ENCODE measurements around the gene TCF4.

Gene TCF4

DNA sequence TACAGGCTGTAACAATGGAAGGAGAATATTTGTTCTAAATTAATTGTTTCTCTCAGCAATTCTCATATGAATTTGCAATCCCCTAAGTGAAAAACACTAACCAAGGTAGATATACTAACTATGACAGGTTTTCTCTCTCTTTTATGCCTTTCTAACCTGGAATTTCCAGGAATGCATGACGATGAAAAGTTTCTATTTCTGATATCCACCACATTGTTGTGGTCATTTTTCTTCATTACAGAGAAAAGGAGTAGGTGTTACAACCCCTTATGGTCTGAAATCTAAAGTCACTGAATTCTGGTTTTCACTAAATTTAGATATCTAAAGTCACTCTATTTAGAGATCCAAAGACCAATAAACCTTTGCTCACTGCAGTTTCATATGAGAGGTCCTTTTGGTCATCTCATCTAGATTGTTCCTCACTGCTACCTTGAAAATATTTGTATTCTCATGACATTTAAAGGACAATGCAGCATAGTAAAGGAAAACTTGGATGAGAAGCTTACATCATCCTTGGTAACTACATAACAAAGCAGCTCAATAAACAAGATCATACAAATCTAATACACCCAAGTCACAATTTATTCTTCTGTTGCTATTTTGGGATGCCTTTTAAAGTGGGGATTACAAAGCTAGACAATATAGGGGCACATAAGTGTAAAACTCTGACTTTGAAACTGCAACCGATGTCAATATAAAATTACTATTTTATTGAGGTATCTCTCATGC is 85.8 kb downstream of the TCF4 start:
- no peak for DNase-seq

DNA sequence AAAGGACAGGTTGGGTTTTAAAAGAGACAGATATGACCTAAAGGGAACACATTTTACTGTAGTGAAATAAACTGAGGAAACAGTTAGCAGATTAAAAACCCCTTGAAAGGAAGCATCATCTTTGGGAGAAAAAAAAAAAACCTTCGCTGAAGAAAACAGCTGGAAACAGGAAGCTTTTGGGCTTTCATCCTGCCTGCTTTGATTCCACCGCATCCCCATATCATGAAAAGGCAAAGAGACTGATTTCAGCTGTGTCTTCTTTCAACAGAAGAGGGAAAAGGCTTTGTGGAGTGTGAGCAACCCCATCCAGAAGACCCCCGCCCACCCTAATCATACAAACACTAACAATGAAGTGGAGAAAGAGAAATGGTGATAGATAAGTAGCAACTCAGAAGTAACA is 86.4 kb downstream of the TCF4 start:
- DNase-seq: no peak

DNA sequence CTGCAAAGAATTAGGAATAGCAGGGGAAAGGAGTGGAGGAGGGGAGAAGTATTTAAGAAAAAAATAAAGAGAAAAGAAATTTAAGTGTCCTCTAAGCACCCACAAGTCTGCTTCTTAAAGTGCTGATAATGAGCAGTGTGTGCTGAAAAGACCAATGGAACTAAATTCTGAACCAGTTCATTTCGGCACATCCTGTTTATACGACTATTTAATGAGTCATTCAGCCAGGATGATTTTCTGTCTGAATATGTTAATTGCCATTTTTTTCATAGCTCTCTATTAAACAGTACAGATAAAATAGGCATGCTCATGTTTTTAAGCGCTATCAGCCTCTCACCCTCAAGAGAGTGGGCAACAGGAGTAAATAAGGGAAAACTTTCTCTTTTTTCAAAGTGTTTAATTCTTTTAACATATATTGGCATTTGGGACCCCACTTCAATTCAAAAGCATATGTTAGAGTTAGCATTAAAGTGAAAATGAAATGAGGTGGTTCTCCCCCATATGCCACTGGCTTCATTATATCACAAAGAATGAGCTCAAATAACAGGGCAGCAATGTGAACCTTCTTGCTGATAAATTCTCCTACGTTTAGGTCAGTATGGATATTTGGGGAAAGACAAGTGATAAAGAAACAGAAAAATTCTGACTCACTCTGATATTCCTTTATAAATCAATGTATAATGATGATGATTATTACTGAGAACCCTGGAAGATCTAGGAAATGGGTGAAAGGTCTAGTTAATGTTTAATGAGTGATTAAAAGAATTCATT is 87.5 kb downstream of the TCF4 start:
- DNase-seq: no peak

DNA sequence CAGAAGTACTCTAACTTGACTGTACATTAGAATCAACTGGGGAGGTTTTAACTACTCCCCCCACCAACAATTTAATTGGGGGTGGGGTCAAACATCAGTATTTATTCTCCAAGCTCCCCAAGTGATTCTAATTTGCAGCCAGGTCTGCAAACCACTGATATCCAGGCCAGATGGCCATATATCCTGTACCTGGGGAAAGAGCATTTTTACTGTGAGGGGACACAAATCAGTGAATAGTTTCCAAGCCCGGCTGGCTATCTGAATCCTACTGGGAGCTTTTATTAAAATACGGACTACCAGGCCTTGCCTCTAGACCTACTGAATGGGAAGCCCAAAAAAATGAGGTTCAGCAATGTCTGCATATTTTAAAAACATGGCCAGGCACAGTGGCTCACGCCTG is 88.5 kb downstream of the TCF4 start:
- no peak for DNase-seq

DNA sequence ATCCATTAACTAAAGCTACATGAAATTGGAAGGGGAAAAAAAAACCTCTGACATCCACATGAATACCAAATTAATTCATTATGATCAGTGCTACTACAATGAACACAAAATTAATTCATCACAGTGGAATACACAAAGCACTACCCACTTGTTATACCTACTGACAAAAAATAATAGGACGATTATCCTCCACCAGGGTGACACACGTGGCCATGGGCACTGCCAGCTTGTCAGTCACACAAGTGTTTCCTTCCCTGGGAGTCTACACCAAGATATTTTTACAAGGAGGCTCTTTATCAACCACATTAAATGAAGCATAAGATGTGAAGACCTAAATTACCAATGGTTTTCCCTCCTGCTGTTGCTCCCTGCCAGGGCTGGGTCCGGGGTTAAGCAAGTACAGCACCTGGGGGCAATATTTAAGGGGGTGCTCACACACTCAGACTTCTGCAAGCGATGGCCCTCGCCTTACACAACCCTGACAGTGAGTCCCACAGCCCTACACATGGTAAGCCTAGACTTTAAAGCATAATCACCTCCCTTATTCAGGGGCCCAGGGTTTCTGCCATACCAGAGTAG is 90.1 kb downstream of the TCF4 start:
- no peak for DNase-seq

DNA sequence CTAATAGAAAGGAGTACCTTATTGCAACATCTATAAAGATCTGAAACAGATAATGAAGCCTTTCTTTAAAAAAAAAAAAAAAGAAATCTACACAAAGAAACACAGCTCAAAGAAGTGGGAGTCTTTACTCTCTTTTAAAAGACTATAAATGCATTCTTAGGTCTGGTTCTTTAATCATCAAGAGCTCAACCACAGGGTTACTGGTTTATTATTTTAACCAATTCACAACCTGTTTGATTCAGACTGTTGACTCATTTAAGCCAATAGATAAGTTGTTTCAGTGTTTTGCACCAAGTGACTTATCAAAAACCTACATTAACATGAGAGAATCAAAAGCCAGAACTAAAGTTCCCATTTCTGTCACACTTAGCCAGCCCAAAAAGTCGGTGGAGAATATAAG is 93.1 kb downstream of the TCF4 start:
- no peak for DNase-seq

DNA sequence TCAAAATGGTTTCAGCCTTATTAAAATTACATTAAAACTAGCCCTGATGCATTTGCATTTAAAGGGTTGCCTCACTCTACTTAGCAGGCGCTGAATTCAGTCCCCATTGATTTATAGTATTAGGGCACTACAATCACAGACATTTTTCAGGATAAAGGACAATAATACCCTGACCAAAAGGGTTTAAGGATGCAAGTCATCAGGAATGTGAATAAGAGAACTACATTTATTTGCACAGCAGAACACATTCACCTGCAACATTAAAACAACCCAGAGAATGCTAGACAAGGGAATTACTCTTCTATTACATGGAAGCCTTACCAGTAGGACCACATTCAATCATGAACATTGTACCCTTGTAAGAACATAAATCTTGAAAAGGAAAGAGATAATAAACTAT is 93.6 kb downstream of the TCF4 start:
- DNase-seq: no peak

DNA sequence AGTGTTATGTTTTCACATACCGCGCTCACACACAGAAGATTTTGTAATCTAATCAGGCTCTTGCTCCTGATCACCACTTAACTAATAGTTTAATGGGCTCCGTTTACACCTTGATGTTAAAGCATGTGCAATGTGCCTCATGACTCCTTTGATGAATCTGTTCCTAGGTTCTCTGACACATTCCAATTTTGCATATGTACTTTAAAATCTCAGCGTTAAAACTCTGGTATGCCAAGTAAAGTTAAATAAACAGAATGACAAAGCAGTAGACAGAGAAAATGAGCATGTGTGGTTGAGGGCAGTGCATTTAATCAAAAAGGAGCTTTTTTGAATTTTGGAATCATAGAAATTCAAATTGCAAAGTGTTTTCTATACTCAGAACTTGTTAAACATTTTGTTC is 96.4 kb downstream of the TCF4 start:
- no peak for DNase-seq

DNA sequence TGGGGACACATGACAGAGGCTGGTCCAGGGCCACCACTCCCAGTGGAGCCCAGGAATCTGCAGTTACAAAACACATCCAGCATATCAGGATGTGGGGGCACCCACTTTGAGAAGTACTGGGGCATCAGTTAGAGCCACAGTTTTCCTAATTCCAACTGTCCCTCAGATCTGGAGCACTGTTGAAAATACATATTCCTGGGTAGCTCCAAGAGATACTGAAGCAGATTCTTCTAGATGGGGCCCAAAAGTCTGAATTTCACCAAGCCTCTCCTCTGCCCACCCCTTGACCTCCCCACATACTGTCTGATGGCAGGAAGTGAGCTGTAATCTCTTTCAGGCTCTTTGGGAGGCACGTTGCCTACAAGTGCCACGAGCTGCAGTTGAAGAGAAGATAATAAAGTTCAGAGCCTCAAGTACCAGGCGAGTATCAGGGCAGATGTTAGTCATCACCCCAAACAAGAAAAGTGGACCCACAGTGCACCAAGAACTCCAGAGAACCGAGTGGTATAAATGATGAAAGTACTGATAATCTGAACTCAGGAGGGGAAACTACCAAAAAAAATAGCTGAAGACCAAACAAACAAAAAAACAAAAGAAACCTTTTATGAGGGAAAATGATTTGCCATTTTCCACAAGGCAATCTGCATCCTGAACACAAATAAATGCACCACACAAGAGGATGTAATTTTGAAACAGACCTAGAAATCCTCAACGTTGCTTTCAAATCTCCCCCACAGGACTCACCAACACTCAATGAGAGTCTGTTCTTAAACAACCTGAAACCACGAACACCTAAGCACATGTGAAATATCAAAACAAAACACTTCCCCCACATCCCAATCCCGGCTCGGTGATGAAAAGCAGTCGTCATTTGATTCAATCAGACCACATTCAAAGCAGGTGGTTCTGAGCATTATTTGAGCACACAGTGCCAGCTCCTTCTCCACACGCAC is 98.7 kb downstream of the TCF4 start:
- DNase-seq: no peak

DNA sequence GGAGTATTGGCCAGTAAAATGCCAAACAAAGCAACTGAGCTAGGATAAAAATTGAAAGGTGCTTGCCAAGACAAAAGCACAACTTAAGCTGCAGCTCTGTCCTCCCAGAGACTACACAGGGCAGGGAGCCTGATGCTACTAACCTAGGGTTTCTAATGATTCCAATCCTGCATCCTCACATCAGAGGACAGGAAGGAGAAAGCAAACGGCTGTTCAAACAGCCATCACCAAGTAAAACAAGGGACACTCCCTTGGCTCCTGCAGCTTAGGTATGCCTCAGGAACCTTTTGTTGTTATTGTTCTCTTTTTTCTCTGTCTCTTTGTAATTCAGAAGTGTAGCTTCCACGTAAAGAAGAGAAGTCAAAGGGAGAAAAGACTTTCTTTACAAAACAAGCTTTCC is 99.5 kb downstream of the TCF4 start:
- no peak for DNase-seq

DNA sequence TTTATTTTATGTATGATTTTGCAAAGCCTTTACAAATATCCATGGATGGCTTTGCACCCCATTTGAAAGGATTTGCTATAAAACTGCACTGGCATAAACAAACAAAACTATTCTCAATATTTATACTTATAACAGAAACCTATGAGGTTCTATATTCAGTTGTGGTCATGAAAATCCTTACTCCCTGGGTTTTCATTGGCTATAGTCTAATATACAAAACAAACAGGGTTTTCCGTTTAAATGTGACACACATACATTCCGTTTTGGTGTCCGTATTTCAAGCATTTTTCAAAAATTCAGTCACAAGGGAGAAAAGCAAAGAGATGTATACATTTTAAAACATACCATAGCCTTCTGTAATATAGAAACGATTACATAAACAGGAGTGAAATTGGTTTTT is 100.0 kb downstream of the TCF4 start:
- no peak for DNase-seq

DNA sequence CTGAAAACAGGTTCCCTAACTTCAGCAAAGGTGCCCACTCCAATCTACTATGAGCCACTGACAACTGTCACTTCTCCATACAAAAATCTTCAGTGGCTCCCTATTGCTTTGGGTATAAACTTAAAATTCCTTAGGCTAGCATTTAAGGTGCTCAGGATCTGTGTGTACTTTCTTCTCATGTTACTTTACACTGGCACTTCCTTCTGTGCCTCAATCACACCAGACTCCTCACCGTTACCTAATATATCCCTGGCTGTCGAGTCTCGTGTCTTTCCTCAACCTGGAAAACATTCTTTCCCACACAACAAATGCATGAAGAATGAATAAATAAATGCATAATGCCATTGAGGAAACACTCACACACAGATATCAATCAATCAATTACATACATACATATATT is 101.1 kb downstream of the TCF4 start:
- DNase-seq: no peak

DNA sequence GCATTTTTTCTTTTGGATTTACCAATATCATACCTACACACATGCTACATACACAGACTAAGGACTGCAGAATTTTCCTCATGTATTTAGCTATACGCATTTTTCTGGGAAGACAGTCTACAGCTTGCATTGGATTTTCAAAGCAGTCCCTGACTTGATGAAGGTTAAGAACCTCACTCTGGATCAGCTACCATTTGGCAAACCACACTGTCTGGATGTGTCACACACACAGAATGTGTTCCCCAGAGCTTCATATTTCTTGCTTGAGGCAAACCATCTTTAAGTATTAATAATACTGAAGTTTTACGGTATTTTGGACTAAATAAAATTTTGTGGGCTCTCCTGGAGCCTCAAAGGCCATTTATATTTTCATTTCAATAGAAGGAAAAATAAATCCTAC is 102.3 kb downstream of the TCF4 start:
- no peak for DNase-seq

DNA sequence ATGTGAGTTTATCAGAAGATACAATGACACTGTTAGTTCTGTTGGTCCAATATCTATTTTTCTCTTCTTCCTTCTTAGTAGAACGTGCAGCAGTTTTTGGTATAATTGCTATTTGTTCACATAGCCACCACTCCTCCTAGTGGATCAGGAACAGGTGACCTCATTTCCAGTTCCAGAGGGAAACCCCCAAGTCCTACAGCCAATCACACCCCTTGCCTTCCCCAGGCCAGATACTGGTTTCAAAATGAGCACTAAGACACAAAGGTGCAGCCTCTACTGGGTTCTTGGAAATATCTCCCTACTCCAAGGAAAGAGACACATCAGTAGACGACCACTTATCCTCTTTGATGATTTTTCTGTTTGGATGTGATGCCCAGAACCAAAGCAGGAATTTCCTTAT is 103.2 kb downstream of the TCF4 start:
- DNase-seq: no peak

DNA sequence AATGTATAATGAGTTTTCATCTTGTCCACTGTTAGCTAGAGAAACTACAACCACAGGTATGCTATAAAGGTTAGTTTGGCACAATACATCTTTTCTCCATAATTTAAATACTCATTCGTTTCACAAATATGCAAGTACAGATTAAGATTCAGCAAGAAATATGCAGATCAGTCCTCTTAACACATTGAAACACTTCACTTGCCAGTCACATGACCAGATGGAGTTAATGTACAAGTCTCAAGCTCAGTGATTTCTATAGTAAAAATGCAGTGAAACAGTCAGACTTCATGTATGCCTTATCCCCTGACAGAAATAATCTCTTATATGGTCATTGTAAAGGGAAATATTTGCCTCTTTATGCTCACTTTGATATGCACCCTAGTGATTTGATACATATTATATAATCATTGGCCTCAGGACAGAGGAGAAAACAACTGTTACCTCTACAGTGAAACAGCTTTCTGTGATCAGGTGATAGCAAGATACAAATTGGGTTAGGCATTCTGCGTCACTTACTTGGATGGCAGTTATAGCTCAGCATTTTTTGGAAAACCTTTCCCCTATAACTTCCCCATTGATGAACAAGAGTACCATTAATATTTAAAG is 104.6 kb downstream of the TCF4 start:
- DNase-seq: no peak

DNA sequence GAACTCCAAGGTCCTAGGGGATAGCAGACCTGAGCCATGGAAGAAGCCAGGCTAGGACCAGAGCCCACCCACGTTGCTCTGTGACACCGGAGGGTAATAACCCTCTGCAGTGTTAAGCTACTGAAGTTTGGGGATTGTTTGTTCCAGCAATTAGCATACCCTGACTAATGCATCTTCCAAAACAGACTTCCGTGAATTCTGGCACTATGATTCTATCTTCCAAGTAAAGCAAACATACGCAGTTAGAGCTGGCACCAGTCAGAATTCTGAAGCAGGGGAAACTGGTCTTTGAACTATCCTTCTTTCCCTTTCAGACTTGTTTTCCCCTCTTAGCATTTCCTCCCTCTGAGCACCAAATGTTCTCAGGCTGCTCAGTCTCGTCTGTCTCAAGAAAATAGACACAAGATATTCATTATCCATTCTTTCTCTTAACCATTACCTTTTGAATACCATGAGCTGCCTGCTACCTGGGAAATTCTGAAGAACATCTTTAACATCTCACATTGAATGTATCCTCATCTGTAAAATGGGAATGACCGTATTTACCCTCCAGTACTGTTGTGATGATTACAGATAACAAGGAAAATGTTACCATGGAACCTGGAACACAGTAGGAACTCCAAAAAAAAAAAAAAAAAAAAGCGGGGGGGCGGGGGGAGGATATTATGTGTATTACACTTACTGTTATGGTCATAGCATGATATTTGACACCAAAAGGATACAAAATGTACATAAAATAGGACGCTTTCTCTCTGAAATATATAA is 108.2 kb downstream of the TCF4 start:
- no peak for DNase-seq

DNA sequence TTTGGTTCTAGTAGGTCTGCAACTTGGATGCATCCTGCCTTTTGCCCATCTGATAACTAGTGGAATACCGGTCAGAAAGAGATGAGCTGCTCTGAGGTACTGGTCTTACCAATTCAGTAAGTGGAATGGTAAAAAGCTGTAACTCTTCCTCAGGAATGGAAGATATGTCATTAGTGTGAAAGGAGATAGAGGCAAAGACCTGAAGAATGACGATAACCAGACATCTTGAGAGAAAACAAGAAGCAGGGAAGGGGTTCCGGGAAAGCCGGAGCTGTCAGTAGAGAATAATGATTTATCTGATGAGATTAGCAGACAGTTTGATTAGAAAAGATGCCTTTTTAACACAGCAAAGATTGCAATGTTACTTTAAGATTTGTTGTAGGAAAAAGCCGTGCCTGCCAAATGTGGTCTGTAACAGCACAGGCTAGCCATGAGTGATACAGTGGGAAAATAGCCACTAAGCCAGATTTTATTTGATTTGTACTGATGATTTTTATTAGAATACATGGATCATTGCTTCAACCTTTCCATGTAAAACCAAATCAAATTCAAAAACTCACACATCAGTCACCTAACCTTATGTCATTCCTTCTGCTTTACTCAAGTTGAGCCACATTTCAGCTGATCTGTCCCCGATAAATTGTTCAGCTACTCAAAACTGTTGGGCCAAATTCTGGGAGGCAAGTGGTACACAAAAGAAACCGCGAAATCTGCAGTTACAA is 110.0 kb downstream of the TCF4 start:
- DNase-seq: no peak

DNA sequence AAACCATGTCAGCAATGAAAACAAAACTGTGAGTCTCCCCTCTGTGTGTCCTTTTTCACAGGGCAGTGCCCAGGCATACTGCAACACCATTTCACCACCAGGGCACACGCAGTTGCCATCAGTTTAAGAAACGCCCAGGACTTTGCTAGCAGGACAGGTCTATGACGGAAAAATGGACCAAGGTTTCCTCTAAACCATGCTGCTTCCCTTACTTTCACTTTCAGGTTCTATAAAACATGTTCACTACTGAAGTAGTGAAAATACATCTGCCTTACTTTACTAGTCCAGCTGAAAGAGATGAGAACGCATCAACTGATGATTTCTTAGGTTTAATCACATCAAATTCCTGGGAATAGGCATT is 110.5 kb downstream of the TCF4 start:
- DNase-seq: peak; percentile 44 to 51

DNA sequence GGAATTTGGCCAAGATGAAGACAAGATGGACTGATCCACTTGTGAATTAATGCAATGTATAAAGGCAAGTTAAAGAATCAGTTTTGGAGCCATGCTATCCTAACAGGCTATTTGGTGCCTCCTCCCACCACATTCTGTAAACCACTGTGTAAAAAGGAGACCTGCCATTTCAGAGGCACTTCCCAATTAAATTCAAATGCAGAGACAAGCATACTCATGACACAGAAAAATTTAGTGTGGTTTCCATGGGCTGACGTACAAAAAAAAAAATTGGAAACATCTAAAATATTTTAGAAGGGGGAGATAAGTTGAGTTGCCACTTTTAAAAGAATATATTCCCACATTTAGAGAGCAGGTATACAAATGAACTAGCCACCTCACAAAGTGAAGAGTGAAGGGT is 112.1 kb downstream of the TCF4 start:
- no peak for DNase-seq

DNA sequence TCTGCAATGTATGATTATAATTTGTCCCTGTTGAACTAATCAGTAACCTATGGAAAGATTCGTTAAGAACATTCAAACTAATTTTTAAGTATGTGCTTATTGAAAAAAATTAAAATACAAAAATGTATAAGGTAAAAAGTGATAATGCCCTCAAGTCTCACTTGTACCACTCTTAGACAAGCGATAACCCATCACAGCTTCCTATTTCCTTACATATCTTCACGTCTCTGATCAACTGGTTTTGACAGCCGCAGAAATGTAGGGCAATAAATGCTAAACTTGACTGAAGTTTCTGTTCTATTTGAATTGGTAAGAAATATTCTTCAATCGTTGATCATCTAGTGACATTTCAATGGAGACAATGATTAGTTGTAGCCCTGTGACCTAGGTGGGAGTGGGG is 112.5 kb downstream of the TCF4 start:
- DNase-seq: no peak

DNA sequence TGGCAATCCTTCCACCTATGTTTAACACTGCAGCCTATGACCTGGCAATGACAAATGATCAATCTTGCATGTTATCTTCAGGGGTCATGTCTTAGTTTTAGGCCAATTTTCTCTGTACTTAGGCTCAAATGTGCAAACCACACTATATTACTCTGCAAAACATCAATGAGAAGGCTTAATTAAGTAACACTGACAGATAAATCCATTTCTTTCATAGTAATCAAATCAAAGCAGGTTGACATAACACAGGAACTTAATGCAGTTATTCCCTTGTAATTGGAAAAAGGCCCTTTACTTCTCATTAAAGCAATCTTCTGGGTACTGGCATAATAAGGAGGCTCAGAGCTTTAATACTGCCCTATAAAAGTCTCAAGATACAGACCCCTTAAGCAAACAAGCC is 114.4 kb downstream of the TCF4 start:
- no peak for DNase-seq
